WTC11 (cell line): ENCODE measurements around the gene COPZ2.

Source experiments
- ATF2 ChIP-seq: sonication (generic); formaldehyde crosslinking; IDR thresholded peaks from 2 replicates; pipeline ENCODE4 v1.8.1; 2022; ENCODE audit warnings: low read depth, missing genetic modification reagents, borderline replicate concordance
- E2F1 ChIP-seq: sonication (generic); formaldehyde crosslinking; IDR thresholded peaks from 2 replicates; pipeline ENCODE4 v1.8.0; 2022; ENCODE audit warnings: mild to moderate bottlenecking, missing genetic modification reagents
- FOXJ3 ChIP-seq: sonication (generic); formaldehyde crosslinking; IDR thresholded peaks from 2 replicates; pipeline ENCODE4 v1.9.0; 2021; ENCODE audit warnings: missing genetic modification reagents, mild to moderate bottlenecking, borderline replicate concordance
- KAT7 ChIP-seq: sonication (generic); formaldehyde crosslinking; IDR thresholded peaks from 2 replicates; pipeline ENCODE4 v1.8.1; 2023; ENCODE audit warnings: missing genetic modification reagents, mild to moderate bottlenecking, borderline replicate concordance
- MAX ChIP-seq: sonication (generic); formaldehyde crosslinking; IDR thresholded peaks from 2 replicates; pipeline ENCODE4 v1.8.0; 2022; ENCODE audit warnings: mild to moderate bottlenecking, missing genetic modification reagents
- MXD4 ChIP-seq: fragments of 250-450 bp; sonication (Bioruptor Pico); IDR thresholded peaks from 2 replicates; pipeline ENCODE4 v1.8.0; 2021; ENCODE audit warnings: mild to moderate bottlenecking, moderate library complexity, borderline replicate concordance
- SP1 ChIP-seq: sonication (generic); formaldehyde crosslinking; conservative IDR thresholded peaks from 2 replicates; pipeline ENCODE4 v1.8.1; 2022; ENCODE audit warnings: missing genetic modification reagents
- TP53 ChIP-seq: sonication (generic); formaldehyde crosslinking; IDR thresholded peaks from 2 replicates; pipeline ENCODE4 v1.8.1; 2023; ENCODE audit warnings: mild to moderate bottlenecking, missing genetic modification reagents
- ZNF232 ChIP-seq: sonication (generic); formaldehyde crosslinking; IDR thresholded peaks from 2 replicates; pipeline ENCODE4 v1.8.0; 2022; ENCODE audit warnings: mild to moderate bottlenecking, missing genetic modification reagents
- ZNF512 ChIP-seq: sonication (generic); formaldehyde crosslinking; IDR thresholded peaks from 2 replicates; pipeline ENCODE4 v1.8.1; 2022; ENCODE audit warnings: missing genetic modification reagents, borderline replicate concordance
- TF ChIP-seq, protein P1 (sequence below): fragments of 200-600 bp; IDR thresholded peaks from 2 replicates; pipeline ENCODE4 v1.8.0; 2022; ENCODE audit warnings: antibody characterized with exemption
- TF ChIP-seq, protein P2 (sequence below): sonication (generic); formaldehyde crosslinking; IDR thresholded peaks from 2 replicates; pipeline ENCODE4 v1.8.0; 2022; ENCODE audit warnings: mild to moderate bottlenecking, missing genetic modification reagents

DNA sequence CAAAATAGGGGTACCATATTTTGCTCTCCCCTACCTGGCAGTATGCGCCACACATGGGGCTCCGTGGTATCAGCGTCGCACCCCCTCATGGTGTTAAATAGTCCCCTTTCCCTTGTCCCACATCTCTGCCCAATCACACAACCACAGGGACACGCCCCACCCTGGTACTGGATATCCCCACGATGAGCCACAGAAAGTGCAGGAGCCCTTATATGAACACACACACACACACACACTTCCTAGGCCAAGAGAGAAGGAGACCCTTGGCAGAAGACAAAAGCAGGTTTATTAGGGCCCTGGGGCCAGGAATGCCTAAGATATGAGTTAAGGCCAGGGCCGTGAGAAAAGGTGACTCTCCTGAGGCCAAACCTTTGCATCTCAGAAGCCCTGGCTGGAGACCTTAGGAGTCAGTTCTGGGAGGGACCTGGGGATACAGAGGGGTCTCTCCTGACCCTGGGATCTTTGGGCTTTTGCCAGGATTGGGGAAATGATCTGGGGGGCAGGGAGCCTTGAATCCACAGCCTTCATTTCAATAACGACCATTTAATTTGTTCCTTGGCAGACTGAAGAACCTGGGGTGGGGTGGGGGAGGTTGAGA, 11.6 kb downstream of the COPZ2 start:
- no peak for TF ChIP-seq TP53 (CRISPR knock-in tag)
- TF ChIP-seq, protein P1, sequence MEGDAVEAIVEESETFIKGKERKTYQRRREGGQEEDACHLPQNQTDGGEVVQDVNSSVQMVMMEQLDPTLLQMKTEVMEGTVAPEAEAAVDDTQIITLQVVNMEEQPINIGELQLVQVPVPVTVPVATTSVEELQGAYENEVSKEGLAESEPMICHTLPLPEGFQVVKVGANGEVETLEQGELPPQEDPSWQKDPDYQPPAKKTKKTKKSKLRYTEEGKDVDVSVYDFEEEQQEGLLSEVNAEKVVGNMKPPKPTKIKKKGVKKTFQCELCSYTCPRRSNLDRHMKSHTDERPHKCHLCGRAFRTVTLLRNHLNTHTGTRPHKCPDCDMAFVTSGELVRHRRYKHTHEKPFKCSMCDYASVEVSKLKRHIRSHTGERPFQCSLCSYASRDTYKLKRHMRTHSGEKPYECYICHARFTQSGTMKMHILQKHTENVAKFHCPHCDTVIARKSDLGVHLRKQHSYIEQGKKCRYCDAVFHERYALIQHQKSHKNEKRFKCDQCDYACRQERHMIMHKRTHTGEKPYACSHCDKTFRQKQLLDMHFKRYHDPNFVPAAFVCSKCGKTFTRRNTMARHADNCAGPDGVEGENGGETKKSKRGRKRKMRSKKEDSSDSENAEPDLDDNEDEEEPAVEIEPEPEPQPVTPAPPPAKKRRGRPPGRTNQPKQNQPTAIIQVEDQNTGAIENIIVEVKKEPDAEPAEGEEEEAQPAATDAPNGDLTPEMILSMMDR = no peak
- TF ChIP-seq ATF2 (CRISPR knock-in tag) = no peak
- TF ChIP-seq MAX (CRISPR knock-in tag) = no peak
- no peak for TF ChIP-seq SP1
- TF ChIP-seq E2F1 (CRISPR knock-in tag) = no peak
- TF ChIP-seq ZNF512 = no peak
- no peak for TF ChIP-seq ZNF232 (CRISPR knock-in tag)
- TF ChIP-seq, protein P2, sequence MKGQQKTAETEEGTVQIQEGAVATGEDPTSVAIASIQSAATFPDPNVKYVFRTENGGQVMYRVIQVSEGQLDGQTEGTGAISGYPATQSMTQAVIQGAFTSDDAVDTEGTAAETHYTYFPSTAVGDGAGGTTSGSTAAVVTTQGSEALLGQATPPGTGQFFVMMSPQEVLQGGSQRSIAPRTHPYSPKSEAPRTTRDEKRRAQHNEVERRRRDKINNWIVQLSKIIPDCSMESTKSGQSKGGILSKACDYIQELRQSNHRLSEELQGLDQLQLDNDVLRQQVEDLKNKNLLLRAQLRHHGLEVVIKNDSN = no peak
- TF ChIP-seq MXD4 (CRISPR knock-in tag) = no peak
- TF ChIP-seq FOXJ3 (CRISPR knock-in tag) = no peak
- TF ChIP-seq KAT7 (CRISPR knock-in tag) = no peak
